ENCODE results near the gene OR4S2. TPM values are rescaled to one million over a fixed set of nuclear protein-coding genes. Genes with fewer than 3 reads are reported as not detected.

Gene OR4S2
- total and polyA plus RNA-seq, 4 donors, result not detected

- Histone ChIP-seq H3K27ac (ENCODE audit: low read depth in 1 of 2, low read length in 1 of 2) (no peak within 1 kb of the TSS), H3K27me3 (ENCODE audit: control insufficient read depth in 3 of 3, insufficient read depth in 3 of 3, low read length in 2 of 3) (no peaks in the 10 kb centered on the region), H3K4me1 (ENCODE audit: control insufficient read depth in 5 of 5, insufficient read depth in 5 of 5, low read length in 5 of 5) (no peaks in the 10 kb centered on the region), H3K9ac (ENCODE audit: insufficient read depth in 1 of 2, low read length in 2 of 2) (no peak within 1 kb of the TSS), H3K4me3 (no peak within 1 kb of the TSS), H3K9me3 (ENCODE audit: control insufficient read depth in 4 of 4, insufficient read depth in 3 of 4, low read length in 3 of 4) (peaks cover 0 to 3% (median 0%) of the 10 kb centered on the region in 4 donors), H3K36me3 (ENCODE audit: control insufficient read depth in 4 of 4, insufficient read depth in 4 of 4, low read length in 4 of 4) (no peaks in the 10 kb centered on the region)
- TF ChIP-seq, protein P1, sequence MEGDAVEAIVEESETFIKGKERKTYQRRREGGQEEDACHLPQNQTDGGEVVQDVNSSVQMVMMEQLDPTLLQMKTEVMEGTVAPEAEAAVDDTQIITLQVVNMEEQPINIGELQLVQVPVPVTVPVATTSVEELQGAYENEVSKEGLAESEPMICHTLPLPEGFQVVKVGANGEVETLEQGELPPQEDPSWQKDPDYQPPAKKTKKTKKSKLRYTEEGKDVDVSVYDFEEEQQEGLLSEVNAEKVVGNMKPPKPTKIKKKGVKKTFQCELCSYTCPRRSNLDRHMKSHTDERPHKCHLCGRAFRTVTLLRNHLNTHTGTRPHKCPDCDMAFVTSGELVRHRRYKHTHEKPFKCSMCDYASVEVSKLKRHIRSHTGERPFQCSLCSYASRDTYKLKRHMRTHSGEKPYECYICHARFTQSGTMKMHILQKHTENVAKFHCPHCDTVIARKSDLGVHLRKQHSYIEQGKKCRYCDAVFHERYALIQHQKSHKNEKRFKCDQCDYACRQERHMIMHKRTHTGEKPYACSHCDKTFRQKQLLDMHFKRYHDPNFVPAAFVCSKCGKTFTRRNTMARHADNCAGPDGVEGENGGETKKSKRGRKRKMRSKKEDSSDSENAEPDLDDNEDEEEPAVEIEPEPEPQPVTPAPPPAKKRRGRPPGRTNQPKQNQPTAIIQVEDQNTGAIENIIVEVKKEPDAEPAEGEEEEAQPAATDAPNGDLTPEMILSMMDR (IDR thresholded peaks at IDR 0.05; ENCODE audit: control extremely low read depth, extremely low read depth), result no peak
- ATAC-seq (ENCODE audit: insufficient read depth, low FRiP score), result no peak
- 49 to 53% methylated on average over 3 of the region's 3 CpGs for WGBS, 2 donors
- DNase-seq, result no peak
Observed at GRCh38 chr11:55634813-55635212, 13.3 kb upstream of the OR4S2 start, which contains the start of gene OR4P4. Gene OR4P4 (plus strand): TSS chr11:55635113.

DNA sequence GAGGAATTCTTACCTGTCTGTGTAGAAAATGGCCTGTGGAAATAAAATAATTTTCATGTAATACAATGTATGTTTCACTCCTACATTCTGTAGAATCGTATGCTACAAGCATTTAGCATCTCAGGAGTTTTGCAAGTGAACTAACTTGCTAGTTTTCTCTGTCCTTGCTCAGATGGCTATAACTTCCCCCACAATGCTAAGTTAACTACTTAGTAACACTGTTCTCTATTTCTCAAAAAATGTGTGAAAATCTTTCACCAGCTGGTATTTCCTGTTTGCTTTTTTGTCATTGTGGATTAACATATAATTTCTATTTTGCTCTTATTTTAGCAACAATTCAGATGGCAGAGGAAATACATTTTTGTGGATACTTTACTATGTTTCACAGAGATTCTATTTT is 4.4 kb downstream of the OR4S2 start:
- TF ChIP-seq, protein P1 (IDR thresholded peaks at IDR 0.05; ENCODE audit: control extremely low read depth, extremely low read depth), result no peak
- no peak overlapping the region for H3K27ac ChIP-seq (ENCODE audit: low read depth in 1 of 2, low read length in 1 of 2)
- H3K9me3 ChIP-seq (ENCODE audit: control insufficient read depth in 4 of 4, insufficient read depth in 3 of 4, low read length in 3 of 4), result peaks cover 0 to 9% (median 0%) of the 10 kb centered on the region in 4 donors
- DNase-seq (no peak), ATAC-seq (ENCODE audit: insufficient read depth, low FRiP score) (no peak)
- no peak overlapping the region for H3K4me3 ChIP-seq
- WGBS, 2 donors, result 63 to 77% methylated on average over 1 of the region's 1 CpG
- H3K9ac ChIP-seq (ENCODE audit: insufficient read depth in 1 of 2, low read length in 2 of 2), result no peak overlapping the region
- no peaks in the 10 kb centered on the region for H3K4me1 ChIP-seq (ENCODE audit: control insufficient read depth in 5 of 5, insufficient read depth in 5 of 5, low read length in 5 of 5)
- no peaks in the 10 kb centered on the region for H3K36me3 ChIP-seq (ENCODE audit: control insufficient read depth in 4 of 4, insufficient read depth in 4 of 4, low read length in 4 of 4)
- H3K27me3 ChIP-seq (ENCODE audit: control insufficient read depth in 3 of 3, insufficient read depth in 3 of 3, low read length in 2 of 3), result no peaks in the 10 kb centered on the region

DNA sequence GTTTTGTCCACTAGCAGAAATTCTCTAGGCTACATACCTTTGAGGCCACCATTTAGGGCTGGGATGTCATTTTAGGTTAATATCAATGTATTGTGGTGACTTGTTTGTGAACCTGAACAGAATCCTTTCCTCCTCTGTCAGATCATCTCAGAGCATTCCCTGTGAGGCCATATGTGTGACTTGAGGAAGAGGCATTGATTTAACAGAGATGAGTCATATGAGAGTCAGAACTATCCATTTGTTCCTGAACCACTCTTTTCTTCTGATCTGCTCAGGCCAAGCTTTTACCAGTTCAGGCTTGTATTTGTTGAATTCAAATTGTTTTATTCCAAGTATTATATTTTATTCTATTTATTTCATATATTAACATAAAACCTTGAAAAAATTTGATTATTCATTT is 7.0 kb downstream of the OR4S2 start:
- no peaks in the 10 kb centered on the region for H3K4me1 ChIP-seq (ENCODE audit: control insufficient read depth in 5 of 5, insufficient read depth in 5 of 5, low read length in 5 of 5)
- H3K27me3 ChIP-seq (ENCODE audit: control insufficient read depth in 3 of 3, insufficient read depth in 3 of 3, low read length in 2 of 3), result no peaks in the 10 kb centered on the region
- TF ChIP-seq, protein P1 (IDR thresholded peaks at IDR 0.05; ENCODE audit: control extremely low read depth, extremely low read depth), result no peak
- no peak overlapping the region for H3K4me3 ChIP-seq
- no peaks in the 10 kb centered on the region for H3K36me3 ChIP-seq (ENCODE audit: control insufficient read depth in 4 of 4, insufficient read depth in 4 of 4, low read length in 4 of 4)
- peaks cover 0 to 14% (median 2%) of the 10 kb centered on the region in 4 donors for H3K9me3 ChIP-seq (ENCODE audit: control insufficient read depth in 4 of 4, insufficient read depth in 3 of 4, low read length in 3 of 4)
- DNase-seq (no peak), ATAC-seq (ENCODE audit: insufficient read depth, low FRiP score) (no peak)
- no peak overlapping the region for H3K27ac ChIP-seq (ENCODE audit: low read depth in 1 of 2, low read length in 1 of 2)
- H3K9ac ChIP-seq (ENCODE audit: insufficient read depth in 1 of 2, low read length in 2 of 2), result no peak overlapping the region

- ATAC-seq (ENCODE audit: insufficient read depth, low FRiP score) (no peak), DNase-seq (no peak)
- no peaks in the 10 kb centered on the region for H3K4me1 ChIP-seq (ENCODE audit: control insufficient read depth in 5 of 5, insufficient read depth in 5 of 5, low read length in 5 of 5)
- no peaks in the 10 kb centered on the region for H3K27me3 ChIP-seq (ENCODE audit: control insufficient read depth in 3 of 3, insufficient read depth in 3 of 3, low read length in 2 of 3)
- 71 to 85% methylated on average over 2 of the region's 2 CpGs for WGBS, 2 donors
- TF ChIP-seq, protein P1 (IDR thresholded peaks at IDR 0.05; ENCODE audit: control extremely low read depth, extremely low read depth), result no peak
- H3K9ac ChIP-seq (ENCODE audit: insufficient read depth in 1 of 2, low read length in 2 of 2), result no peak overlapping the region
- H3K27ac ChIP-seq (ENCODE audit: low read depth in 1 of 2, low read length in 1 of 2), result no peak overlapping the region
- no peaks in the 10 kb centered on the region for H3K36me3 ChIP-seq (ENCODE audit: control insufficient read depth in 4 of 4, insufficient read depth in 4 of 4, low read length in 4 of 4)
- no peak overlapping the region for H3K4me3 ChIP-seq
- peaks cover 0 to 20% (median 3%) of the 10 kb centered on the region in 4 donors for H3K9me3 ChIP-seq (ENCODE audit: control insufficient read depth in 4 of 4, insufficient read depth in 3 of 4, low read length in 3 of 4)
Observed at GRCh38 chr11:55658031-55658573, 10.0 kb downstream of the OR4S2 start.
